Mesenchymal stem cell (in vitro differentiated cells and primary cell): ENCODE measurements around the gene PELO.

Source experiments
- DNase-seq: peaks from one replicate; pipeline ENCODE4 v3.0.0-alpha.2; 2013
- H2AFZ ChIP-seq: one replicate; pipeline ENCODE4 v1.6.1; 2013; ENCODE audit warnings: low read depth, mild to moderate bottlenecking, control low read depth, inconsistent platforms, low read length, moderate library complexity
- H2AK5ac ChIP-seq: 2 replicates; pipeline ENCODE4 v1.6.1; 2013; ENCODE audit warnings: low read length, moderate library complexity, mild to moderate bottlenecking, inconsistent platforms; ENCODE audit not compliant: severe bottlenecking
- H2BK120ac ChIP-seq: one replicate; pipeline ENCODE4 v1.6.1; 2013; ENCODE audit warnings: low read depth, mild to moderate bottlenecking, inconsistent platforms, low read length, moderate library complexity
- H2BK12ac ChIP-seq, 2 experiments: one replicate each; pipeline ENCODE4 v1.6.1; 2013; ENCODE audit warnings: inconsistent platforms in 2 of 2, low read length in 2 of 2, mild to moderate bottlenecking in 2 of 2, moderate library complexity in 2 of 2, control low read depth in 1 of 2
- H2BK15ac ChIP-seq: one replicate; pipeline ENCODE4 v1.6.1; 2013; ENCODE audit warnings: mild to moderate bottlenecking, low read depth, inconsistent platforms; ENCODE audit not compliant: poor library complexity, severe bottlenecking
- H2BK5ac ChIP-seq: 2 replicates; pipeline ENCODE4 v1.6.1; 2013; ENCODE audit warnings: low read depth, mild to moderate bottlenecking, low read length, control low read depth, inconsistent platforms; ENCODE audit not compliant: poor library complexity, severe bottlenecking
- H3K14ac ChIP-seq, 2 experiments: one replicate each; pipeline ENCODE4 v1.6.1; 2013; ENCODE audit warnings: inconsistent platforms in 2 of 2, low read length in 2 of 2, control low read depth in 1 of 2, mild to moderate bottlenecking in 1 of 2, moderate library complexity in 1 of 2
- H3K18ac ChIP-seq, 2 experiments: one replicate each; pipeline ENCODE4 v1.6.1; 2013; ENCODE audit warnings: inconsistent platforms in 2 of 2, low read length in 2 of 2, control low read depth in 1 of 2, low read depth in 1 of 2, mild to moderate bottlenecking in 1 of 2
- H3K23ac ChIP-seq, 2 experiments: one replicate each; pipeline ENCODE4 v1.6.1; 2013; ENCODE audit warnings: inconsistent platforms in 2 of 2, low read length in 2 of 2, mild to moderate bottlenecking in 2 of 2, moderate library complexity in 2 of 2, control low read depth in 1 of 2
- H3K27ac ChIP-seq: 2 replicates; pipeline ENCODE4 v1.5.1; 2013; ENCODE audit warnings: mild to moderate bottlenecking, moderate library complexity, low read length, control low read depth, inconsistent platforms; ENCODE audit not compliant: poor library complexity, severe bottlenecking
- H3K27me3 ChIP-seq, 2 experiments: 2 replicates each; pipeline versions ENCODE4 v1.6.1 to v1.7.0; 2013; ENCODE audit warnings: low read length in 2 of 2, mild to moderate bottlenecking in 2 of 2, moderate library complexity in 2 of 2, control low read depth in 1 of 2, inconsistent platforms in 1 of 2; ENCODE audit not compliant: control insufficient read depth in 1 of 2, insufficient read depth in 1 of 2
- H3K36me3 ChIP-seq, 2 experiments: 2 replicates each; pipeline versions ENCODE4 v1.6.1 to v1.7.0; 2013; ENCODE audit warnings: low read length in 2 of 2, control low read depth in 1 of 2, inconsistent platforms in 1 of 2, low read depth in 1 of 2, mild to moderate bottlenecking in 1 of 2; ENCODE audit not compliant: insufficient read depth in 2 of 2, control insufficient read depth in 1 of 2
- H3K4ac ChIP-seq, 2 experiments: one replicate each; pipeline ENCODE4 v1.6.1; 2013; ENCODE audit warnings: inconsistent platforms in 2 of 2, low read length in 2 of 2, mild to moderate bottlenecking in 2 of 2, moderate library complexity in 2 of 2, control low read depth in 1 of 2, low read depth in 1 of 2
- H3K4me1 ChIP-seq: 2 replicates; pipeline ENCODE4 v1.6.1; 2013; ENCODE audit warnings: low read depth, low read length, control low read depth; ENCODE audit not compliant: control insufficient read depth, insufficient read depth
- H3K4me2 ChIP-seq: 2 replicates; pipeline ENCODE4 v1.6.1; 2013; ENCODE audit warnings: low read length, mild to moderate bottlenecking, inconsistent platforms; ENCODE audit not compliant: poor library complexity, severe bottlenecking
- H3K4me3 ChIP-seq, 2 experiments: 2 replicates each; pipeline versions ENCODE4 v1.5.1 to v1.7.0; 2013; ENCODE audit warnings: low read length in 2 of 2, mild to moderate bottlenecking in 2 of 2, control low read depth in 1 of 2, low read depth in 1 of 2; ENCODE audit not compliant: insufficient read depth in 1 of 2
- H3K79me1 ChIP-seq: replicated peaks from 2 replicates; pipeline ENCODE4 v1.6.1; 2013; ENCODE audit warnings: mild to moderate bottlenecking, control low read depth, low read length, inconsistent platforms; ENCODE audit not compliant: poor library complexity, severe bottlenecking
- H3K9ac ChIP-seq: 2 replicates; pipeline ENCODE4 v1.7.0; 2013; ENCODE audit warnings: mild to moderate bottlenecking, low read length, moderate library complexity
- H3K9me3 ChIP-seq: 2 replicates; pipeline ENCODE4 v1.7.0; 2013; ENCODE audit warnings: mild to moderate bottlenecking, low read length; ENCODE audit not compliant: control insufficient read depth
- H4K8ac ChIP-seq: one replicate; pipeline ENCODE4 v1.6.1; 2013; ENCODE audit warnings: inconsistent platforms, mild to moderate bottlenecking, low read length, moderate library complexity
- H4K91ac ChIP-seq: one replicate; pipeline ENCODE4 v1.6.1; 2013; ENCODE audit warnings: mild to moderate bottlenecking, low read length, inconsistent platforms
- WGBS: methylation state at CpG from one replicate; pipeline ENCODE4 v1.1.7; 2013; ENCODE audit warnings: mixed read lengths; 5-methylcytosine and 5-hydroxymethylcytosine counted together

The PELO gene

GRCh38 chr5:52746539-52746938 is 41.2 kb upstream of the PELO start:
- no peak overlapping the region for H4K8ac ChIP-seq

DNA sequence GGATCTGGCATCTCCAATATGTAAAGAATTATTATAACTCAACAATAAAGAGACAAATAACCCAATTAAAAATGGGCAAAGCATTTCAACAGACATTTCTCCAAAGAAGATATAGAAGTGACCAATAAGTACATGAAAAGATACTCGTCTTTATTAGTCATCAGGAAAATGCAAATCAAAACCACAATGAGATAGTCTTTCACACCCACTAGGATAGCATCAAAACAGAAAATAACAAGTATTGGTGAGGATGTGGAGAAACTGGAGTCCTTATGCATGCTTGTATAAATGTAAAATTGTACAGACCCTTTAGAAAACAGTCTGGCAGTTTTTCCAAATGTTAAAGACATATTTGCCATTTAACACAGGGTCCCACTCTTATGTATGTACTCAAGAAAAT is 39.1 kb upstream of the PELO start:
- DNase-seq: no peak
- Histone ChIP-seq H3K27me3 (no peaks in the 10 kb centered on the region), H4K91ac (no peak overlapping the region), H2BK12ac (no peak overlapping the region), H3K4me1 (peaks cover 2% of the 10 kb centered on the region), H2AK5ac (no peak overlapping the region), H3K36me3 (no peaks in the 10 kb centered on the region), H3K9ac (no peak overlapping the region), H2BK15ac (no peak overlapping the region), H3K23ac (no peak overlapping the region), H2BK120ac (no peak overlapping the region), H3K18ac (no peak overlapping the region), H3K14ac (no peak overlapping the region), H2BK5ac (no peak overlapping the region), H3K4ac (no peak overlapping the region), H4K8ac (no peak overlapping the region), H3K79me1 (no peaks in the 10 kb centered on the region), H2AFZ (no peak overlapping the region), H3K4me3 (no peak overlapping the region), H3K9me3 (no peaks in the 10 kb centered on the region), H3K4me2 (no peak overlapping the region), H3K27ac (no peak overlapping the region)
- WGBS: no CpG with 5 or more reads among the region's 1 CpG

More at GRCh38 chr5:52746539-52746938, 41.2 kb upstream of the PELO start:
- no peak overlapping the region for H2AK5ac ChIP-seq
- H3K27me3 ChIP-seq: no peaks in the 10 kb centered on the region
- no peak overlapping the region for H2BK15ac ChIP-seq
- H3K27ac ChIP-seq: no peak overlapping the region
- H3K18ac ChIP-seq: no peak overlapping the region
- no peak overlapping the region for H2BK5ac ChIP-seq
- H3K14ac ChIP-seq: no peak overlapping the region
- H3K4me2 ChIP-seq: no peak overlapping the region
- whole genome bisulfite sequencing: 17% methylated on average over 1 of the region's 2 CpGs
- no peaks in the 10 kb centered on the region for H3K79me1 ChIP-seq
- no peak overlapping the region for H2BK12ac ChIP-seq
- no peaks in the 10 kb centered on the region for H3K36me3 ChIP-seq
- no peak overlapping the region for H2AFZ ChIP-seq
- H3K4ac ChIP-seq: no peak overlapping the region
- H4K91ac ChIP-seq: no peak overlapping the region
- no peak overlapping the region for H3K23ac ChIP-seq
- no peak overlapping the region for H3K9ac ChIP-seq
- H3K9me3 ChIP-seq: no peaks in the 10 kb centered on the region
- H3K4me3 ChIP-seq: no peak overlapping the region
- no peak for DNase-seq
- peaks cover 2% of the 10 kb centered on the region for H3K4me1 ChIP-seq
- no peak overlapping the region for H2BK120ac ChIP-seq

DNA sequence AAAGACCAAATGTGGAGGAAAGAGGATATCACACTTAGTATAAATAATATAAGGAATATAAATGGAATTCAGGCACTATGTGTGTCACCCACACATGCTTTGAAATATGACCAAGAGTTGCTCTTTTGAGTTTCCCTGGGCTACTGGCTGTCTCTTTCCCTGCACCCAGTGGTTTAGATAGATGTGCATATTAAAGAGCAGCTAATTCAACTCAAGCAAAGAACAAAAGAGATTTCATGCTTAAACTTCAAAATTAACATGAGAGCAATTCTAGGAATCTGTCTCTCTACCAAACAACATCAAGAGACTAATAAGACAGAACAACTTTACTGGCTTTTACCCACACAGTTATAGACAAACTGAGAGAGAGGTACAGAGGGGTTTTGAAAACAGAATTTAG is 38.0 kb upstream of the PELO start:
- Histone ChIP-seq H3K4me1 (peaks cover 2% of the 10 kb centered on the region), H3K4me3 (no peak overlapping the region), H2BK5ac (no peak overlapping the region), H3K27me3 (no peaks in the 10 kb centered on the region), H3K23ac (no peak overlapping the region), H2BK15ac (no peak overlapping the region), H2BK120ac (peak overlapping the region; percentile 34), H3K79me1 (no peaks in the 10 kb centered on the region), H3K18ac (no peak overlapping the region), H2BK12ac (no peak overlapping the region), H3K4ac (no peak overlapping the region), H2AK5ac (no peak overlapping the region), H3K36me3 (no peaks in the 10 kb centered on the region), H4K91ac (no peak overlapping the region), H4K8ac (no peak overlapping the region), H3K9me3 (no peaks in the 10 kb centered on the region), H3K4me2 (no peak overlapping the region), H3K14ac (no peak overlapping the region), H3K9ac (no peak overlapping the region), H3K27ac (no peak overlapping the region), H2AFZ (no peak overlapping the region)
- DNase-seq: no peak

GRCh38 chr5:52751137-52751536 is 36.6 kb upstream of the PELO start:
- Histone ChIP-seq H3K9ac (no peak overlapping the region), H3K4me3 (no peak overlapping the region), H2AK5ac (no peak overlapping the region), H3K4me1 (peaks cover 2% of the 10 kb centered on the region), H3K9me3 (no peaks in the 10 kb centered on the region), H3K27me3 (no peaks in the 10 kb centered on the region), H3K23ac (no peak overlapping the region), H2BK15ac (no peak overlapping the region), H3K18ac (no peak overlapping the region), H3K14ac (no peak overlapping the region), H4K91ac (no peak overlapping the region), H3K27ac (no peak overlapping the region), H3K36me3 (no peaks in the 10 kb centered on the region), H3K4me2 (no peak overlapping the region), H2BK120ac (no peak overlapping the region), H3K79me1 (no peaks in the 10 kb centered on the region), H2AFZ (no peak overlapping the region), H2BK5ac (no peak overlapping the region), H3K4ac (no peak overlapping the region), H4K8ac (no peak overlapping the region), H2BK12ac (no peak overlapping the region)
- WGBS: 60% methylated on average over 1 of the region's 1 CpG
- no peak for DNase-seq
